ENCODE data around the gene ZNF14.

GRCh38 chr19:19740755-19741154 lies 7.8 kb upstream of the ZNF14 start:
- TF ChIP-seq PBX3 (CRISPR knock-in tag; IDR thresholded peaks at IDR 0.05), result no peak
- TF ChIP-seq ZNF664 (tag by site-specific recombination; IDR thresholded peaks at IDR 0.05), result no peak

All from HEK293 (cell line).